CD1c-positive myeloid dendritic cell (primary cell): ENCODE results near the gene FITM2.

Experiments used
- DNase-seq: peaks from one replicate; pipeline ENCODE4 v3.0.0-alpha.2; 2016; ENCODE audit errors: extremely low spot score

Gene FITM2

GRCh38 chr20:44282192-44282591 is 28.8 kb downstream of the FITM2 start:
- DNase-seq: no peak

- no peak for DNase-seq
These were observed 30.6 kb downstream of the FITM2 start for GRCh38 chr20:44280387-44280786.

GRCh38 chr20:44279228-44279627 is 31.8 kb downstream of the FITM2 start:
- no peak for DNase-seq

- no peak for DNase-seq
These were observed 36.5 kb downstream of the FITM2 start for GRCh38 chr20:44274303-44275017.

- DNase-seq: no peak
These were observed 37.5 kb downstream of the FITM2 start for GRCh38 chr20:44273231-44274215.

- no peak for DNase-seq
These were observed 38.9 kb downstream of the FITM2 start for GRCh38 chr20:44271915-44272663.

- DNase-seq: no peak
These were observed 42.2 kb downstream of the FITM2 start for GRCh38 chr20:44268802-44269201.

GRCh38 chr20:44264287-44264686 is 46.7 kb downstream of the FITM2 start:
- DNase-seq: no peak

- DNase-seq: no peak
These were observed 52.6 kb downstream of the FITM2 start for GRCh38 chr20:44258226-44258890.

- DNase-seq: no peak
These were observed 54.0 kb downstream of the FITM2 start for GRCh38 chr20:44256961-44257360.

- DNase-seq: no peak
These were observed 55.1 kb downstream of the FITM2 start for GRCh38 chr20:44255942-44256341.

- DNase-seq: no peak
These were observed 56.9 kb downstream of the FITM2 start for GRCh38 chr20:44254073-44254472.

GRCh38 chr20:44253528-44253927 is 57.5 kb downstream of the FITM2 start:
- DNase-seq: no peak
